Measurements from ENCODE around the gene RXFP4. TPM values are rescaled to one million over a fixed set of nuclear protein-coding genes. Genes with fewer than 3 reads are reported as not detected.

The RXFP4 gene
- total and polyA plus RNA-seq, 2 donors from 2014 or later: 0.32 TPM; not detected in 1

DNA sequence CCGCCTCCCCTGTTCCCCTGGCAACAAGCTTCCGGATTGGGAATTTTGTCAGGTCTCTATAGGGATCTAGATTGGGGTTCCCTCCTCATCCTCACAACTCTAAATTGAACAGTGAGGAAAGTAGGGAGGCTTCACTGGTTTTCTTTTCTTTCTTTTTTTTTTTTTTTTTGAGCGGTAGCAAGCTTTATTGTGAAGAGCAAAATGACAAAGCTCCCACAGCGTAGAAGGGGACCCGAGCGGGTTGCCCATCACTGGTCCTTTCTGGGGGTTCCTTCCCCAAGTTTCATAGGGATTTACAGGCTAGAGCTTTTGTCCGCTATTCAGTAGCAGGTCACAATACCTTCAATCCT is 26.6 kb downstream of the RXFP4 start:
- DNase-seq: no peak
- intact Hi-C loops (cut with DNase I): no loop called here
- peaks cover 3 to 4% (median 4%) of the 10 kb centered on the region in 3 donors for H3K36me3 ChIP-seq (ENCODE audit: control insufficient read depth in 2 of 3, insufficient read depth in 3 of 3, low read length in 3 of 3)
- TF ChIP-seq, protein P1, sequence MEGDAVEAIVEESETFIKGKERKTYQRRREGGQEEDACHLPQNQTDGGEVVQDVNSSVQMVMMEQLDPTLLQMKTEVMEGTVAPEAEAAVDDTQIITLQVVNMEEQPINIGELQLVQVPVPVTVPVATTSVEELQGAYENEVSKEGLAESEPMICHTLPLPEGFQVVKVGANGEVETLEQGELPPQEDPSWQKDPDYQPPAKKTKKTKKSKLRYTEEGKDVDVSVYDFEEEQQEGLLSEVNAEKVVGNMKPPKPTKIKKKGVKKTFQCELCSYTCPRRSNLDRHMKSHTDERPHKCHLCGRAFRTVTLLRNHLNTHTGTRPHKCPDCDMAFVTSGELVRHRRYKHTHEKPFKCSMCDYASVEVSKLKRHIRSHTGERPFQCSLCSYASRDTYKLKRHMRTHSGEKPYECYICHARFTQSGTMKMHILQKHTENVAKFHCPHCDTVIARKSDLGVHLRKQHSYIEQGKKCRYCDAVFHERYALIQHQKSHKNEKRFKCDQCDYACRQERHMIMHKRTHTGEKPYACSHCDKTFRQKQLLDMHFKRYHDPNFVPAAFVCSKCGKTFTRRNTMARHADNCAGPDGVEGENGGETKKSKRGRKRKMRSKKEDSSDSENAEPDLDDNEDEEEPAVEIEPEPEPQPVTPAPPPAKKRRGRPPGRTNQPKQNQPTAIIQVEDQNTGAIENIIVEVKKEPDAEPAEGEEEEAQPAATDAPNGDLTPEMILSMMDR (IDR thresholded peaks at IDR 0.05; ENCODE audit: borderline replicate concordance, extremely low read depth, insufficient read depth): no peak
- no peak for FAIRE-seq
- H3K9me3 ChIP-seq (ENCODE audit: control insufficient read depth in 2 of 3, insufficient read depth in 1 of 3, low read length in 3 of 3): no peaks in the 10 kb centered on the region
- H3K4me1 ChIP-seq (ENCODE audit: control insufficient read depth in 2 of 3, insufficient read depth in 2 of 3, low read depth in 1 of 3, low read length in 3 of 3): peaks cover 8 to 43% (median 19%) of the 10 kb centered on the region in 3 donors
- H3K27ac ChIP-seq (ENCODE audit: low read depth in 2 of 2, low read length in 2 of 2): peak overlapping the region; percentile 32 to 86
- no peaks in the 10 kb centered on the region for H3K27me3 ChIP-seq (ENCODE audit: control insufficient read depth, insufficient read depth, low read length)
- H3K9ac ChIP-seq (ENCODE audit: low read length in 3 of 3): no peak overlapping the region
- no peak overlapping the region for H3K4me3 ChIP-seq (ENCODE audit: low read length in 3 of 3)

DNA sequence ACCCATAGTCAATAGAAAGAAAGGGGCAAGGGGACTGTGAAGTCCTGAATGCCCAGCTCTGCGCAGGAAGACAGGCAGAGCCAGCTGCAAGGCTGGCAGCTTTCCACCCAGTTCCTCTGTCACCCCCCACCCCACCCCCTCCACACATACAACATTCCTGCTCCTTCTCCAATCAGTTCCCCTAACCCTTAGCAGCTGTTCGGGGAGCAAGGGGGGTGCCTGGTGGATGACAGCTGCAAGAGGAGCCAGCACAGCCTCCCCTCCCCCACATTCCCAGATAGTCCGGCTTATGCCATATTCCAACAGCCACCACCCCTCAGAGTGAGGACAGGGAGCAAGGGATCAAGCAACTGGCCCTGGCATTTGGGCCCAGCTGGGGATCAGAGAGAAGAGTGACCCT is 27.2 kb downstream of the RXFP4 start:
- Histone ChIP-seq H3K27me3 (ENCODE audit: control insufficient read depth, insufficient read depth, low read length) (no peaks in the 10 kb centered on the region), H3K9me3 (ENCODE audit: control insufficient read depth in 2 of 3, insufficient read depth in 1 of 3, low read length in 3 of 3) (no peaks in the 10 kb centered on the region), H3K4me1 (ENCODE audit: control insufficient read depth in 2 of 3, insufficient read depth in 2 of 3, low read depth in 1 of 3, low read length in 3 of 3) (peaks cover 8 to 43% (median 19%) of the 10 kb centered on the region in 3 donors), H3K36me3 (ENCODE audit: control insufficient read depth in 2 of 3, insufficient read depth in 3 of 3, low read length in 3 of 3) (peaks cover 3 to 4% (median 4%) of the 10 kb centered on the region in 3 donors), H3K9ac (ENCODE audit: low read length in 3 of 3) (peak overlapping the region in 1 of 3 donors; percentile 55), H3K27ac (ENCODE audit: low read depth in 2 of 2, low read length in 2 of 2) (peak overlapping the region in 1 of 2 donors; percentile 86), H3K4me3 (ENCODE audit: low read length in 3 of 3) (no peak overlapping the region)
- DNase-seq: peak in 3 of 5 donors; percentile 40 to 82 (median 66)
- TF ChIP-seq, protein P1 (IDR thresholded peaks at IDR 0.05; ENCODE audit: borderline replicate concordance, extremely low read depth, insufficient read depth): no peak
- FAIRE-seq: no peak
- intact Hi-C loops (cut with DNase I): no loop called here

DNA sequence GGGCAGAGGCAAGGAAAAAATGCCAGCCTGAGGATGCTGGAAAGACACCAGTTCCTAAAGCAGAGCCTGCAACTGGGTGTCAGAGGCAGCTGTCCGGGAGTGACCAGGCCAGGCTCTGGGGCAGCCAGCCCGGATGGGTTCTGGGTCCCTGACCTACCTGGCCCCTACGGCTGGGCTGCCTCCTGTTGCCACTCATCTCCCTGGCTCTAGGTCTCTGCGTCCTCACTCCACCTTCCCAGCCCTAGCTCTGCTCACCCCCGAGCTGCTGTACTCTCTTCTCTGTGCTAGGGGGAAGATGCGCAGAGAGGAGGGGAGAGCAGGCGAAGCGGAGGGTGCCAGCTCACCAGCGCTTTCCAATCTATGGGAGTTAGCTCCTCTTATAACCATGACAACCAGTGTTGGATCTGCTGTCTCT is 27.9 kb downstream of the RXFP4 start:
- no peaks in the 10 kb centered on the region for H3K9me3 ChIP-seq (ENCODE audit: control insufficient read depth in 2 of 3, insufficient read depth in 1 of 3, low read length in 3 of 3)
- TF ChIP-seq, protein P1 (IDR thresholded peaks at IDR 0.05; ENCODE audit: borderline replicate concordance, extremely low read depth, insufficient read depth): no peak
- H3K4me1 ChIP-seq (ENCODE audit: control insufficient read depth in 2 of 3, insufficient read depth in 2 of 3, low read depth in 1 of 3, low read length in 3 of 3): peaks cover 8 to 43% (median 19%) of the 10 kb centered on the region in 3 donors
- H3K4me3 ChIP-seq (ENCODE audit: low read length in 3 of 3): no peak overlapping the region
- H3K27me3 ChIP-seq (ENCODE audit: control insufficient read depth, insufficient read depth, low read length): no peaks in the 10 kb centered on the region
- no peak overlapping the region for H3K27ac ChIP-seq (ENCODE audit: low read depth in 2 of 2, low read length in 2 of 2)
- intact Hi-C loops (cut with DNase I): no loop called here
- FAIRE-seq (no peak), DNase-seq (no peak)
- H3K9ac ChIP-seq (ENCODE audit: low read length in 3 of 3): no peak overlapping the region
- peaks cover under 1 to 4% (median 1%) of the 10 kb centered on the region in 3 donors for H3K36me3 ChIP-seq (ENCODE audit: control insufficient read depth in 2 of 3, insufficient read depth in 3 of 3, low read length in 3 of 3)
